Measurements from ENCODE around the gene DTNA.

GRCh38 chr18:34886177-34886576 lies 176.1 kb downstream of the DTNA start:
- TF ChIP-seq TAF1 (IDR thresholded peaks at IDR 0.05; ENCODE audit: low read depth, low read length), result no peak
- no peak for TF ChIP-seq ASH2L (IDR thresholded peaks at IDR 0.05; ENCODE audit: low read length)
- no peak for TF ChIP-seq JUND (IDR thresholded peaks at IDR 0.05; ENCODE audit: low read length)
- TF ChIP-seq SP4 (IDR thresholded peaks at IDR 0.05; ENCODE audit: low read length), result no peak
- TF ChIP-seq CTCF (IDR thresholded peaks at IDR 0.05; ENCODE audit: control extremely low read depth in 1 of 3, insufficient read depth in 1 of 3, low read depth in 1 of 3, low read length in 3 of 3), result no peak
- TF ChIP-seq BRCA1 (IDR thresholded peaks at IDR 0.05; ENCODE audit: low read depth, low read length), result no peak
- no peak for TF ChIP-seq POLR2A (IDR thresholded peaks at IDR 0.05; ENCODE audit: control extremely low read depth in 1 of 2, low read depth in 2 of 2, low read length in 2 of 2)
- no peak for TF ChIP-seq ATF3 (IDR thresholded peaks at IDR 0.05; ENCODE audit: insufficient read depth, low read depth, low read length)
- no peak for TF ChIP-seq CHD2 (IDR thresholded peaks at IDR 0.05; ENCODE audit: low read length)
- no peak for TF ChIP-seq MAFK (IDR thresholded peaks at IDR 0.05; ENCODE audit: low read depth, low read length)
